NCI-H1105 (cell line): ENCODE measurements around the gene SNCG.
"Not testable (repeated sequence)": the region's sequence is repeated elsewhere in the genome, so short reads cannot be mapped to it uniquely, and the experiment has no call there.

ENCODE experiments used
- DNase-seq: peaks from one replicate; lab custom pipeline; 2025; lab: John Stamatoyannopoulos, UW

Gene SNCG

GRCh38 chr10:86944907-86945306, 13.5 kb upstream of the SNCG start:
- no peak for DNase-seq

- DNase-seq = no peak
These were observed 12.8 kb upstream of the SNCG start for GRCh38 chr10:86945361-86946212.

- DNase-seq = no peak
These were observed 11.9 kb upstream of the SNCG start for GRCh38 chr10:86946213-86947155.

GRCh38 chr10:86947806-86948205, 10.6 kb upstream of the SNCG start:
- DNase-seq = not testable (repeated sequence)

- DNase-seq = no peak
These were observed 8.1 kb upstream of the SNCG start for GRCh38 chr10:86950349-86950748.

- no peak for DNase-seq
These were observed 7.1 kb upstream of the SNCG start for GRCh38 chr10:86951184-86951761.

- DNase-seq = no peak
These were observed 6.3 kb upstream of the SNCG start for GRCh38 chr10:86952106-86952505.

GRCh38 chr10:86952697-86953096, 5.7 kb upstream of the SNCG start:
- DNase-seq = not testable (repeated sequence)

GRCh38 chr10:86953747-86954680, 4.4 kb upstream of the SNCG start:
- DNase-seq = no peak

- no peak for DNase-seq
These were observed 3.5 kb upstream of the SNCG start for GRCh38 chr10:86954681-86955500.

GRCh38 chr10:86955501-86956194, 2.8 kb upstream of the SNCG start:
- DNase-seq = no peak

- DNase-seq = no peak
These were observed 2.1 kb upstream of the SNCG start for GRCh38 chr10:86956195-86956847.

GRCh38 chr10:86956848-86957448, 1.5 kb upstream of the SNCG start:
- no peak for DNase-seq

GRCh38 chr10:86957471-86958115, 806 bp upstream of the SNCG start, which contains the start of gene MMRN2:
Gene MMRN2 (minus strand): TSS chr10:86957615. CDS start chr10:86957541, 74 bp downstream.
- DNase-seq = no peak

- no peak for DNase-seq
These were observed 720 bp downstream of the SNCG start for GRCh38 chr10:86958901-86959736.

GRCh38 chr10:86959737-86960002, 1.3 kb downstream of the SNCG start:
- DNase-seq = no peak

- no peak for DNase-seq
These were observed 1.8 kb downstream of the SNCG start for GRCh38 chr10:86960003-86960862.
